HL-60 (cell line): ENCODE measurements around the gene CAMKK2.

Experiments
- CTCF ChIP-seq: IDR thresholded peaks from one replicate; pipeline ENCODE4 v1.5.1; 2011; ENCODE audit warnings: low read length, control low read depth, inconsistent platforms; ENCODE audit not compliant: insufficient read depth
- POLR2AphosphoS5 ChIP-seq: IDR thresholded peaks from 2 replicates; pipeline ENCODE4 v1.6.1; 2012; ENCODE audit warnings: low read depth
- REST ChIP-seq: IDR thresholded peaks from 2 replicates; pipeline ENCODE4 v1.6.1; 2012; ENCODE audit warnings: low read depth; ENCODE audit not compliant: insufficient replicate concordance

- no peak for TF ChIP-seq CTCF
- TF ChIP-seq POLR2AphosphoS5 = no peak
- TF ChIP-seq REST = no peak
Measured at GRCh38 chr12:121300083-121300819, 3.7 kb upstream of the CAMKK2 start.
